Suprapubic skin (tissue), 3 donors: ENCODE measurements around the gene ZNF593.

ENCODE experiments used
- POLR2AphosphoS5 ChIP-seq, 3 donors: sonication (generic); formaldehyde crosslinking; IDR thresholded peaks; one replicate each; pipeline ENCODE4 v1.6.1; 2017; ENCODE audit warnings: antibody characterized with exemption in 3 of 3
- TF ChIP-seq, protein P1 (sequence below), 2 donors: fragments of 200-600 bp in 1 of 2; fragments of 450-650 bp in 1 of 2; sonication (generic) in 1 of 2; IDR thresholded peaks; one replicate each; pipeline ENCODE4 v1.5.1; 2016 to 2019; ENCODE audit warnings: antibody characterized with exemption in 2 of 2, mild to moderate bottlenecking in 1 of 2, moderate library complexity in 1 of 2

DNA sequence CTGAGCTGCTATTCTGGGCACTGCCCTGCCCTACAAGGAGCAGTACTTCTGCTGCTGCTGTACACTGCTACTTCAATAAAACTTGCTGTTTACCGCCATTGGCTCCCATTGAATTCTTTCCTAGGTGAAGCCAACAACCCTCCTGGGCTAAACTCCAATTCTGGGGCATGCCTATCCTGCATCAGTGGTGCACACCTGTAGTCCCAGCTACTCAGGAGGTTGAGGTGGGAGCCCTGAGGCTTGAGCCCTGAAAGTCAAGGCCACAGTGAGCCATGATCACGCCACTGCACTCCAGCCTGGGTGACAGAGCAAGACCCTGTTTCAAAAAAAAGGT lies 36.9 kb upstream of the ZNF593 start:
- TF ChIP-seq POLR2AphosphoS5 (IDR thresholded peaks at IDR 0.05): no peak
- TF ChIP-seq, protein P1, sequence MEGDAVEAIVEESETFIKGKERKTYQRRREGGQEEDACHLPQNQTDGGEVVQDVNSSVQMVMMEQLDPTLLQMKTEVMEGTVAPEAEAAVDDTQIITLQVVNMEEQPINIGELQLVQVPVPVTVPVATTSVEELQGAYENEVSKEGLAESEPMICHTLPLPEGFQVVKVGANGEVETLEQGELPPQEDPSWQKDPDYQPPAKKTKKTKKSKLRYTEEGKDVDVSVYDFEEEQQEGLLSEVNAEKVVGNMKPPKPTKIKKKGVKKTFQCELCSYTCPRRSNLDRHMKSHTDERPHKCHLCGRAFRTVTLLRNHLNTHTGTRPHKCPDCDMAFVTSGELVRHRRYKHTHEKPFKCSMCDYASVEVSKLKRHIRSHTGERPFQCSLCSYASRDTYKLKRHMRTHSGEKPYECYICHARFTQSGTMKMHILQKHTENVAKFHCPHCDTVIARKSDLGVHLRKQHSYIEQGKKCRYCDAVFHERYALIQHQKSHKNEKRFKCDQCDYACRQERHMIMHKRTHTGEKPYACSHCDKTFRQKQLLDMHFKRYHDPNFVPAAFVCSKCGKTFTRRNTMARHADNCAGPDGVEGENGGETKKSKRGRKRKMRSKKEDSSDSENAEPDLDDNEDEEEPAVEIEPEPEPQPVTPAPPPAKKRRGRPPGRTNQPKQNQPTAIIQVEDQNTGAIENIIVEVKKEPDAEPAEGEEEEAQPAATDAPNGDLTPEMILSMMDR (IDR thresholded peaks at IDR 0.05): no peak
